Nephron (organoid): ENCODE results near the gene TTC13.

Source experiments
- H3K27ac Mint-ChIP-seq, 3 experiments: 2 replicates each; pipeline ENCODE4 v1.8.0; 2020; ENCODE audit warnings: mixed read lengths in 3 of 3, mild to moderate bottlenecking in 2 of 3, moderate library complexity in 1 of 3
- H3K27me3 Mint-ChIP-seq: 2 replicates; pipeline ENCODE4 v1.8.0; 2021; ENCODE audit warnings: low read depth, mild to moderate bottlenecking, moderate library complexity, mixed read lengths
- H3K36me3 Mint-ChIP-seq: 2 replicates; pipeline ENCODE4 v1.8.0; 2020; ENCODE audit warnings: low read depth, mixed read lengths
- H3K4me1 Mint-ChIP-seq: 2 replicates; pipeline ENCODE4 v1.8.0; 2020; ENCODE audit warnings: mixed read lengths
- H3K4me3 Mint-ChIP-seq, 3 experiments: 2 replicates each; pipeline ENCODE4 v1.8.0; 2020; ENCODE audit warnings: mild to moderate bottlenecking in 3 of 3, mixed read lengths in 3 of 3, moderate library complexity in 2 of 3
- H3K9me3 Mint-ChIP-seq: 2 replicates; pipeline ENCODE4 v1.8.0; 2020; ENCODE audit warnings: mixed read lengths
- TF ChIP-seq, protein P1 (sequence below), 3 experiments: fragments of 200-600 bp; sonication (generic); IDR thresholded peaks; one replicate each; pipeline ENCODE4 v1.5.0; 2021; ENCODE audit warnings: antibody characterized with exemption in 3 of 3; ENCODE audit not compliant: unreplicated experiment in 3 of 3

Gene TTC13

DNA sequence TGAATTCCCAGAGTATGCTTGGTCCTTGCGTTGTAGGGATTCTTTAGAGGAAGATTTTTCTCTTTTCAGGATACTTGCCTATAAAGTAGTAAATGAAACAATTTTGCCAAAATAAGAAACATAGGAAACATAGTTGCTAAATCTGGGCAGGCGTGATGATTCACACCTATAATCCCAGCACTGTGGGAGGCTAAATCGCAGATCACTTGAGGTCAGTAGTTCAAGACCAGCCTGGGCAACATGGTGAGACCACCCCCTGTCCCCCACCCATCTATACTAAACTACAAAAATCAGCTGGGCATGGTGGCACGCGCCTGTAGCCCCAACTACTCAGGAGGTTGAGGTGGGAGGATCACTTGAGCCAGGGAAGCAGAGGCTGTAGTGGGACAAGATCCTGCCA is 5.2 kb upstream of the TTC13 start:
- no peak overlapping the region for H3K4me3 Mint-ChIP-seq
- TF ChIP-seq, protein P1, sequence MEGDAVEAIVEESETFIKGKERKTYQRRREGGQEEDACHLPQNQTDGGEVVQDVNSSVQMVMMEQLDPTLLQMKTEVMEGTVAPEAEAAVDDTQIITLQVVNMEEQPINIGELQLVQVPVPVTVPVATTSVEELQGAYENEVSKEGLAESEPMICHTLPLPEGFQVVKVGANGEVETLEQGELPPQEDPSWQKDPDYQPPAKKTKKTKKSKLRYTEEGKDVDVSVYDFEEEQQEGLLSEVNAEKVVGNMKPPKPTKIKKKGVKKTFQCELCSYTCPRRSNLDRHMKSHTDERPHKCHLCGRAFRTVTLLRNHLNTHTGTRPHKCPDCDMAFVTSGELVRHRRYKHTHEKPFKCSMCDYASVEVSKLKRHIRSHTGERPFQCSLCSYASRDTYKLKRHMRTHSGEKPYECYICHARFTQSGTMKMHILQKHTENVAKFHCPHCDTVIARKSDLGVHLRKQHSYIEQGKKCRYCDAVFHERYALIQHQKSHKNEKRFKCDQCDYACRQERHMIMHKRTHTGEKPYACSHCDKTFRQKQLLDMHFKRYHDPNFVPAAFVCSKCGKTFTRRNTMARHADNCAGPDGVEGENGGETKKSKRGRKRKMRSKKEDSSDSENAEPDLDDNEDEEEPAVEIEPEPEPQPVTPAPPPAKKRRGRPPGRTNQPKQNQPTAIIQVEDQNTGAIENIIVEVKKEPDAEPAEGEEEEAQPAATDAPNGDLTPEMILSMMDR (IDR thresholded peaks at IDR 0.05; ENCODE audit: unreplicated experiment in 3 of 3): no peak
- H3K36me3 Mint-ChIP-seq: no peaks in the 10 kb centered on the region
- no peaks in the 10 kb centered on the region for H3K9me3 Mint-ChIP-seq
- H3K27me3 Mint-ChIP-seq: no peaks in the 10 kb centered on the region
- H3K27ac Mint-ChIP-seq: no peak overlapping the region
- peaks cover 30% of the 10 kb centered on the region for H3K4me1 Mint-ChIP-seq

GRCh38 chr1:230982696-230983095 is 4.0 kb upstream of the TTC13 start:
- Mint-ChIP-seq H3K27me3 (no peaks in the 10 kb centered on the region), H3K9me3 (no peaks in the 10 kb centered on the region), H3K36me3 (no peaks in the 10 kb centered on the region), H3K4me1 (peaks cover 33% of the 10 kb centered on the region), H3K27ac (no peak overlapping the region), H3K4me3 (no peak overlapping the region)
- TF ChIP-seq, protein P1 (IDR thresholded peaks at IDR 0.05; ENCODE audit: unreplicated experiment in 3 of 3): no peak

DNA sequence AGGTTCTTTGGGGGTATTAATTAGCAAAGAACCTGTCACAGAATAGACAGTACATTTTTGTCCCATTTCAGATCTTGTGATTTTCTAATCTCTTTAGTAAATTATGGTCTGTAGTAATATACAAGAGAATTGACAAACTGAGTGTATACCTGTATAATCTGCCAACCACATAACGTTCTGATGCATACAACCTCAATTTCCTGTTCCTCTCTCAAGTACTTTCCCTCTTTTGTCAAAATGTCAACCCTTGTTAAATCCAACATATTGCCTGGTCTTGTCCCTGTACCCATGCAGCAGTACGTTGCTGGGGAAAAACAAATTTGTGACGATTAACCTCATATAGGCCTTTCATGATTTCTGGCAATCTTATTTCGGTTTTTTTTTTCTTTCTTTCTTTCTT is 1.3 kb upstream of the TTC13 start:
- no peaks in the 10 kb centered on the region for H3K9me3 Mint-ChIP-seq

DNA sequence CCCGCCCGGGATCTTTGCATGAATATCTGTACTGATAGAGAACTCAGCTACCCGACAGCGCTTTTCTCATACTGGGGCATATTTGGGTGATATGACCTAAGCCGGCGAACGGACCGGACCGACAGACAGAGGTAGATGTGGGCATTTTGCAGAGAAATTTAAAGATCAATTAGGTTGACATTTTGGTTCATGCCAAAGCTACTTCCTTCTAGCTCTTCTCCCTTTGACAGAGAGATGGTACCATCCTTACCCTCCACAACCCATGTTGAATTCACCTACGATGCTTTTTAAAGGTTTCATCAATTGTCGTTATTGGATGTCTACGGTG is 692 bp upstream of the TTC13 start:
- TF ChIP-seq, protein P1 (IDR thresholded peaks at IDR 0.05; ENCODE audit: unreplicated experiment in 3 of 3): no peak
- Mint-ChIP-seq H3K36me3 (no peaks in the 10 kb centered on the region), H3K9me3 (no peaks in the 10 kb centered on the region), H3K4me3 (no peak overlapping the region), H3K27me3 (no peaks in the 10 kb centered on the region), H3K4me1 (peaks cover 37% of the 10 kb centered on the region), H3K27ac (peak overlapping the region; percentile 20 to 82 (median 79))

More for the DNA sequence above, 1.3 kb upstream of the TTC13 start:
- H3K27ac Mint-ChIP-seq: peak overlapping the region in 1 of 3 experiments; percentile 20
- peaks cover 43% of the 10 kb centered on the region for H3K4me1 Mint-ChIP-seq
- no peaks in the 10 kb centered on the region for H3K27me3 Mint-ChIP-seq
- TF ChIP-seq, protein P1 (IDR thresholded peaks at IDR 0.05; ENCODE audit: unreplicated experiment in 3 of 3): no peak
- no peak overlapping the region for H3K4me3 Mint-ChIP-seq
- no peaks in the 10 kb centered on the region for H3K36me3 Mint-ChIP-seq

DNA sequence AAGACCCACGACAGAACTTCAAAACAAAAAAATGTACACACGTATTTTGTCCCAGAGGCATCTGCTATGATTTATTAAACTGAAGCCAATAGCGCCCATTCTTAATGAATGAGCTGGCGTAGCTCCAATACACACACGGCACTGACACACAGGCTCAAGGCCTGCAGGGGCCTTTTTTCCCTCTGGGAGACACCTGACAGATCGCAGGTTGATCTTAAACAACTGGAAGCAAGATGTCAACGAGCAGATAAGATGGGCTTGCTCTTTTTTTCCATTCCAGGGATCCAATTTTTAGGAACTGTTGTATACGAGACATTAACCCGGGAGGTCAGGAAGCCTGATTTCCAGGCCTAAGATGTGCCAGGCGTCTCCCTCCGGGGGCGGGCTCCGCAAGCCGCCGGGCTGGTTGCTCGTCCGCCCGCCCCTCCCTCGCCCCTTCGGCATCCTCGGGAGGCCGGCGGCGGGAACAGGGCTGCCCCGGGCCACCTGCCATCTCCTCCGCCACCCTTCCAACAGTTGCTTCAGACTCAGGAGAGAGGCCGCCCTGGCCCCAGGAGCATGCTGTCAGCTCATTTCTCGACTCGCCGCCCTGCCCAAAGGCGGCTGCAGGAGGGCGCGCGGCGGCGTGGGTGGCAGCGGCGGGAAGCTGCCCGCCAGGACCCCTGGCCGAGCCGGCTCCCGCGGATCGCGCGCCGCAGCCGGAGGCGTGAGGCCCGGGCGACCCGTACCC is 735 bp downstream of the TTC13 start:
- Mint-ChIP-seq H3K36me3 (no peaks in the 10 kb centered on the region), H3K9me3 (no peaks in the 10 kb centered on the region), H3K27ac (peak overlapping the region; percentile 82 to 88 (median 87)), H3K4me1 (peaks cover 33% of the 10 kb centered on the region), H3K27me3 (no peaks in the 10 kb centered on the region), H3K4me3 (peak overlapping the region; percentile 88 to 96 (median 95))
- TF ChIP-seq, protein P1 (IDR thresholded peaks at IDR 0.05; ENCODE audit: unreplicated experiment in 3 of 3): no peak
